ENCODE measurements around the gene ADAM12. TPM values are rescaled to one million over a fixed set of nuclear protein-coding genes. Genes with fewer than 3 reads are reported as not detected.

Gene ADAM12
- polyA plus RNA-seq, 1 of the 3 experiments (the other 2 are of a cell fraction): 25.0 TPM

GRCh38 chr10:126209451-126209850 lies 178.8 kb downstream of the ADAM12 start:
- Histone ChIP-seq H3F3A (replicated peaks; ENCODE audit: insufficient read depth) (peaks cover 3% of the 10 kb centered on the region), H3K4me1 (ENCODE audit: control insufficient read depth in 1 of 2, insufficient read depth in 2 of 2, low read depth in 1 of 2, low read length in 1 of 2) (peaks cover 0 to 8% of the 10 kb centered on the region in 2 experiments; a peak in 2 of 4 replicates), H3K27ac (ENCODE audit: low read depth in 2 of 2, low read length in 1 of 2) (no peak overlapping the region), H3K4me2 (no peak overlapping the region), H4K20me1 (ENCODE audit: insufficient read depth) (no peaks in the 10 kb centered on the region), H3K9me3 (no peaks in the 10 kb centered on the region), H3K9me2 (no peaks in the 10 kb centered on the region), H2AFZ (ENCODE audit: low read depth) (no peak overlapping the region), H3K9ac (no peak overlapping the region), H3K27me3 (ENCODE audit: insufficient read depth) (no peaks in the 10 kb centered on the region), H3K79me2 (ENCODE audit: insufficient read depth) (no peaks in the 10 kb centered on the region), H3K36me3 (replicated peaks in 1 of 2; ENCODE audit: control insufficient read depth in 1 of 2, insufficient read depth in 2 of 2, low read length in 1 of 2) (no peaks in the 10 kb centered on the region), H3K4me3 (ENCODE audit: low read depth in 2 of 2, low read length in 1 of 2) (no peak overlapping the region)
- CTCF ChIA-PET: no interaction called here
- POLR2A ChIA-PET: no interaction called here
- no peak for DNase-seq
- WGBS (ENCODE audit: low lambda C conversion rate): 72% methylated on average over 4 of the region's 4 CpGs
- TF ChIP-seq SMC3 (IDR thresholded peaks at IDR 0.05; ENCODE audit: low read depth, low read length) (no peak), ZBTB33 (IDR thresholded peaks at IDR 0.05; ENCODE audit: borderline replicate concordance, low read depth) (no peak), FOSL2 (IDR thresholded peaks at IDR 0.05; ENCODE audit: borderline replicate concordance, low read depth) (no peak), ELF1 (IDR thresholded peaks at IDR 0.05) (no peak), TEAD4 (IDR thresholded peaks at IDR 0.05; ENCODE audit: borderline replicate concordance, insufficient read depth) (no peak), MXI1 (IDR thresholded peaks at IDR 0.05; ENCODE audit: low read depth, low read length) (no peak), RFX5 (IDR thresholded peaks at IDR 0.05; ENCODE audit: low read length) (no peak), RCOR1 (IDR thresholded peaks at IDR 0.05; ENCODE audit: low read length) (no peak), GABPA (IDR thresholded peaks at IDR 0.05; ENCODE audit: low read depth) (no peak)

- H3K36me3 ChIP-seq (replicated peaks in 1 of 2; ENCODE audit: control insufficient read depth in 1 of 2, insufficient read depth in 2 of 2, low read length in 1 of 2): no peaks in the 10 kb centered on the region
- peaks cover 0 to 8% of the 10 kb centered on the region in 2 experiments; a peak in 2 of 4 replicates for H3K4me1 ChIP-seq (ENCODE audit: control insufficient read depth in 1 of 2, insufficient read depth in 2 of 2, low read depth in 1 of 2, low read length in 1 of 2)
- no peak overlapping the region for H3K4me2 ChIP-seq
- peaks cover 3% of the 10 kb centered on the region for H3F3A ChIP-seq (replicated peaks; ENCODE audit: insufficient read depth)
- H2AFZ ChIP-seq (ENCODE audit: low read depth): no peak overlapping the region
- H3K9me3 ChIP-seq: no peaks in the 10 kb centered on the region
- no peaks in the 10 kb centered on the region for H3K27me3 ChIP-seq (ENCODE audit: insufficient read depth)
- H4K20me1 ChIP-seq (ENCODE audit: insufficient read depth): no peaks in the 10 kb centered on the region
- WGBS (ENCODE audit: low lambda C conversion rate): 67% methylated on average over 4 of the region's 4 CpGs
- H3K27ac ChIP-seq (ENCODE audit: low read depth in 2 of 2, low read length in 1 of 2): no peak overlapping the region
- no peak for DNase-seq
- CTCF ChIA-PET: interaction anchor here (1.1 to 2.6 kb wide), 2 partner anchors 16 to 22 kb away, joined by 3 to 8 read pairs; no protein-coding TSS in a partner anchor
- H3K79me2 ChIP-seq (ENCODE audit: insufficient read depth): no peaks in the 10 kb centered on the region
- no peak overlapping the region for H3K4me3 ChIP-seq (ENCODE audit: low read depth in 2 of 2, low read length in 1 of 2)
- H3K9ac ChIP-seq: no peak overlapping the region
- no peaks in the 10 kb centered on the region for H3K9me2 ChIP-seq
- TF ChIP-seq NFIC (IDR thresholded peaks at IDR 0.05; ENCODE audit: borderline replicate concordance): peak; percentile 77
- TF ChIP-seq GABPA (IDR thresholded peaks at IDR 0.05; ENCODE audit: low read depth): no peak
- POLR2A ChIA-PET: no interaction called here
Measured at GRCh38 chr10:126208726-126209302, 179.5 kb downstream of the ADAM12 start.

Measured in SK-N-SH (cell line).